Ectodermal cell (in vitro differentiated cells): ENCODE results near the gene CD300LF.
A peak's percentile ranks its signal among the peaks of the same experiment; 100 is the strongest.

Experiments used
- H3K27ac ChIP-seq: 2 replicates; pipeline ENCODE4 v1.7.0; 2013; ENCODE audit warnings: mild to moderate bottlenecking, low read depth, low read length; ENCODE audit not compliant: insufficient read depth, poor library complexity, severe bottlenecking
- H3K27me3 ChIP-seq: 2 replicates; pipeline ENCODE4 v1.7.0; 2013; ENCODE audit warnings: mild to moderate bottlenecking, low read length; ENCODE audit not compliant: insufficient read depth, control insufficient read depth, poor library complexity, severe bottlenecking
- H3K36me3 ChIP-seq: one replicate; pipeline ENCODE4 v1.7.0; 2013; ENCODE audit warnings: low read length; ENCODE audit not compliant: control insufficient read depth, insufficient read depth
- H3K4me1 ChIP-seq: one replicate; pipeline ENCODE4 v1.7.0; 2013; ENCODE audit warnings: low read length; ENCODE audit not compliant: control insufficient read depth, insufficient read depth
- H3K4me3 ChIP-seq: 2 replicates; pipeline ENCODE4 v1.7.0; 2013; ENCODE audit warnings: low read depth, low read length, control low read depth; ENCODE audit not compliant: insufficient read depth
- H3K9me3 ChIP-seq: 2 replicates; pipeline ENCODE4 v1.7.0; 2013; ENCODE audit warnings: mild to moderate bottlenecking, low read length, moderate library complexity; ENCODE audit not compliant: control insufficient read depth
- WGBS, 2 experiments: methylation state at CpG; one replicate each; pipeline ENCODE4 v1.1.7; 2013; ENCODE audit warnings: missing lambda C conversion rate in 2 of 2; 5-methylcytosine and 5-hydroxymethylcytosine counted together

The CD300LF gene

GRCh38 chr17:74755533-74755932 lies 42.8 kb upstream of the CD300LF start:
- Histone ChIP-seq H3K4me3 (no peak overlapping the region), H3K27me3 (no peaks in the 10 kb centered on the region), H3K4me1 (peaks cover 50% of the 10 kb centered on the region), H3K9me3 (no peaks in the 10 kb centered on the region), H3K36me3 (no peaks in the 10 kb centered on the region), H3K27ac (no peak overlapping the region)
- WGBS, 2 experiments: 94 to 96% methylated on average over 8 of the region's 8 CpGs

DNA sequence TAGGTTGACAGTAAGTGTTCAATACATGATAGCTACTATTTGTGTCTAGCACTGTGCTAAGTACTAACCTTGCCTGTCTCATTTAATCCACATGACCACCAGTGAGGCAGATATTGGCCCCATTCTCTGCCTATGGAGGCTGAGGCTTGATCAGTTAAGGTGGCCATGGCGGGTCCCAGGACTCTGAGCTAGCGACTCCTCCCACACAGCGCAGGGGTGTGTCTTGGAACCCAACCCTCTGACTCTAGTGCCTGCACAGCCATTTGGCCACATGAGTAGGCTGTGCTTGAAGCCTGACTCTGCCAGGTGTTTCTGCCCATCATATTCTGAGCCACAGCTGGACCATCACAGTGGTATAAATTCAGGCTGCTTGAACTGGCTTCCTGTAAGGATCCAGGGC lies 42.1 kb upstream of the CD300LF start:
- no peak overlapping the region for H3K4me3 ChIP-seq
- WGBS, 2 experiments: 92 to 94% methylated on average over 3 of the region's 3 CpGs
- H3K9me3 ChIP-seq: no peaks in the 10 kb centered on the region
- no peaks in the 10 kb centered on the region for H3K36me3 ChIP-seq
- no peaks in the 10 kb centered on the region for H3K27me3 ChIP-seq
- peaks cover 50% of the 10 kb centered on the region for H3K4me1 ChIP-seq
- H3K27ac ChIP-seq: no peak overlapping the region

DNA sequence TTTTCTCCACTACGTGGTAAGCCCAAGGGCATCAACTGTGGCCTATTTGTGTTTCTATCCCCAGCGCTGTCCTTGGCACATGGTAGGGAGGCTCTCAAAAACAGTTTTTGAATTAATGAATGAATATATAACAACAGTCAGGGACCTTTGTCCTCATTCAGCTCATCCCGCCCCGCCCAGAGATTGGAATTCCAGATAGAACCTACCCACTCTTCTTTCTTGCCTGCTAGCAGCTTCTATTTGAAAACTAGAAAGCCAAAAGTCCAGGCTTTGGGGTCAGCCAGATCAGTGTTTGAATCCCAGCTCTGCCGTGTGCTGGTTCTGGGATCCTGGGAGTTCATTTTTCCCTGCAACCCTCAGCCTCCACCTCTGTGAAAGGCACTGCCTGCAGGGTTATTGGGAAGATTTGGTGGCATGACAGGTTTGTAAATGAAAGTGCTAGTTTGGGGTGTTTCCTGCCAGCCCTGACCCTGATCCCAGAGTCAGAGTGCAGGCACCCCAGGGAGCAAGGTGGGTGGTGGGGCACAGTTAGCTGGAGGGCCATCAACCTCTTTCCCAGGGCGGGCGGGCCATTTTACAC lies 40.2 kb upstream of the CD300LF start:
- H3K27me3 ChIP-seq: peaks cover 4% of the 10 kb centered on the region
- H3K27ac ChIP-seq: no peak overlapping the region
- 90 to 95% methylated on average over 7 of the region's 7 CpGs for WGBS, 2 experiments
- no peak overlapping the region for H3K4me3 ChIP-seq
- no peaks in the 10 kb centered on the region for H3K9me3 ChIP-seq
- H3K4me1 ChIP-seq: peaks cover 37% of the 10 kb centered on the region
- H3K36me3 ChIP-seq: no peaks in the 10 kb centered on the region

DNA sequence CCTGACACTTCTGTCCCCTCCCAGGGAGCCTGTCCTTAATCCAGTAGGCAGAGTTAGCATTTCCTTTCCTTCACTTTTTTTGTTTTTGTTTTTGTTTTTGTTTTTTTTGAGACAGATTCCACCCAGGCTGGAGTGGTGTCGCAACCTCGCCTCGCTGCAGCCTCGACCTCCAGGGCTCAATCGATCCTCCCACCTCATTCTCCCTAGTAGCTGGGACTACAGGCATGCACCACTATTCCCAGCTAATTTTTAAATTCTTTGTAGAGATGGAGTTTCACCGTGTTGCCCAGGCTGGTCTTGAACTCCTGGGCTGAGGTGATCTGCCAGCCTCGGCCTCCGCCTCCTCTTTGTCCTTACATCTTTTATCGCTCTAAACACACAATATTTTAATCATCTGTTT lies 39.7 kb upstream of the CD300LF start:
- no peaks in the 10 kb centered on the region for H3K36me3 ChIP-seq
- no peaks in the 10 kb centered on the region for H3K9me3 ChIP-seq
- no peak overlapping the region for H3K27ac ChIP-seq
- H3K4me3 ChIP-seq: no peak overlapping the region
- 92 to 95% methylated on average over 9 of the region's 9 CpGs for WGBS, 2 experiments
- H3K4me1 ChIP-seq: peaks cover 37% of the 10 kb centered on the region
- H3K27me3 ChIP-seq: peaks cover 4% of the 10 kb centered on the region

- 78 to 81% methylated on average over 13 of the region's 13 CpGs for WGBS, 2 experiments
- Histone ChIP-seq H3K36me3 (no peaks in the 10 kb centered on the region), H3K27ac (no peak overlapping the region), H3K27me3 (peaks cover 4% of the 10 kb centered on the region), H3K9me3 (no peaks in the 10 kb centered on the region), H3K4me1 (peaks cover 47% of the 10 kb centered on the region), H3K4me3 (peak overlapping the region; percentile 93)
Measured at GRCh38 chr17:74750327-74751069, 37.8 kb upstream of the CD300LF start.

GRCh38 chr17:74750039-74750326 lies 37.3 kb upstream of the CD300LF start:
- WGBS, 2 experiments: 57 to 63% methylated on average over 6 of the region's 6 CpGs
- peak overlapping the region; percentile 93 for H3K4me3 ChIP-seq
- peaks cover 52% of the 10 kb centered on the region for H3K4me1 ChIP-seq
- H3K27me3 ChIP-seq: peaks cover 4% of the 10 kb centered on the region
- no peaks in the 10 kb centered on the region for H3K36me3 ChIP-seq
- no peaks in the 10 kb centered on the region for H3K9me3 ChIP-seq
- H3K27ac ChIP-seq: no peak overlapping the region

- no peaks in the 10 kb centered on the region for H3K36me3 ChIP-seq
- no peaks in the 10 kb centered on the region for H3K9me3 ChIP-seq
- H3K4me1 ChIP-seq: peaks cover 54% of the 10 kb centered on the region
- peaks cover 4% of the 10 kb centered on the region for H3K27me3 ChIP-seq
- peak overlapping the region; percentile 93 for H3K4me3 ChIP-seq
- no peak overlapping the region for H3K27ac ChIP-seq
- WGBS, 2 experiments: 1% methylated on average over 46 of the region's 46 CpGs
Measured at GRCh38 chr17:74749279-74750038, 36.7 kb upstream of the CD300LF start.

GRCh38 chr17:74748529-74749278 lies 36.0 kb upstream of the CD300LF start, which contains the start of gene NHERF1:
NHERF1 (plus strand) TSS chr17:74748628; CDS start chr17:74748847, 219 bp downstream.
- WGBS, 2 experiments: 0 to 1% methylated on average over 90 of the region's 90 CpGs
- Histone ChIP-seq H3K9me3 (no peaks in the 10 kb centered on the region), H3K27ac (peak within 1 kb of the TSS; percentile 16), H3K4me3 (peak within 1 kb of the TSS; percentile 93), H3K27me3 (peaks cover 4% of the 10 kb centered on the region), H3K4me1 (peaks cover 54% of the 10 kb centered on the region), H3K36me3 (no peaks in the 10 kb centered on the region)

DNA sequence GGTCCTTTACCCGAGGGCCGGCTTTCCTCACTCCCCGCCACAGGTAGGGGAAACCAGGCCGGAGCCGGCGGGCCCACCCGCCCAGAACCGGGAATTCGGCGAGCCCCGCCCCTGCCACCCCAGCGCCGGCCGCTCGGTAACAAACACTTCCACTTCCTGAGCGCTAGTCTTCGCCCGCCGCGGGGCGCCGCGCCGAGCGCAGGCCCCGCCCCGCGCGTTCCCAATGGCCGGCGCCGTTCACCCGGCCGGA lies 35.5 kb upstream of the CD300LF start:
- peak overlapping the region; percentile 93 for H3K4me3 ChIP-seq
- WGBS, 2 experiments: 0% methylated on average over 34 of the region's 34 CpGs
- H3K27ac ChIP-seq: no peak overlapping the region
- no peaks in the 10 kb centered on the region for H3K9me3 ChIP-seq
- peaks cover 4% of the 10 kb centered on the region for H3K27me3 ChIP-seq
- peaks cover 54% of the 10 kb centered on the region for H3K4me1 ChIP-seq
- no peaks in the 10 kb centered on the region for H3K36me3 ChIP-seq

- H3K36me3 ChIP-seq: no peaks in the 10 kb centered on the region
- H3K9me3 ChIP-seq: no peaks in the 10 kb centered on the region
- 50 to 53% methylated on average over 6 of the region's 6 CpGs for WGBS, 2 experiments
- H3K27ac ChIP-seq: no peak overlapping the region
- no peak overlapping the region for H3K4me3 ChIP-seq
- H3K4me1 ChIP-seq: peaks cover 54% of the 10 kb centered on the region
- H3K27me3 ChIP-seq: peaks cover 4% of the 10 kb centered on the region
Measured at GRCh38 chr17:74746922-74747321, 34.2 kb upstream of the CD300LF start.
